SW 1271 (cell line): ENCODE measurements around the gene JDP2.

ENCODE experiments used
- DNase-seq, 2 experiments: peaks; one replicate each; lab custom pipeline; 2025; lab: John Stamatoyannopoulos, UW

Gene JDP2

GRCh38 chr14:75409316-75410205, 18.3 kb upstream of the JDP2 start:
- DNase-seq = no peak

- no peak for DNase-seq
These were observed 16.6 kb upstream of the JDP2 start for GRCh38 chr14:75411214-75411540.

- no peak for DNase-seq
These were observed 14.8 kb upstream of the JDP2 start for GRCh38 chr14:75413013-75413412.

GRCh38 chr14:75417674-75418073, 10.1 kb upstream of the JDP2 start:
- no peak for DNase-seq

GRCh38 chr14:75418850-75419768, 8.7 kb upstream of the JDP2 start:
- DNase-seq = no peak

GRCh38 chr14:75422169-75422568, 5.7 kb upstream of the JDP2 start:
- no peak for DNase-seq

GRCh38 chr14:75424496-75424895, 3.3 kb upstream of the JDP2 start:
- DNase-seq = no peak

GRCh38 chr14:75425446-75425845, 2.4 kb upstream of the JDP2 start:
- DNase-seq = no peak

- no peak for DNase-seq
These were observed 1.3 kb upstream of the JDP2 start for GRCh38 chr14:75426332-75427125.

- no peak for DNase-seq
These were observed 718 bp upstream of the JDP2 start for GRCh38 chr14:75427126-75427481.

- DNase-seq = no peak
These were observed 645 bp downstream of the JDP2 start for GRCh38 chr14:75428230-75429104.

GRCh38 chr14:75429562-75429961, 1.7 kb downstream of the JDP2 start:
- DNase-seq = no peak

GRCh38 chr14:75430116-75430515, 2.3 kb downstream of the JDP2 start:
- no peak for DNase-seq

GRCh38 chr14:75430526-75430925, 2.7 kb downstream of the JDP2 start:
- no peak for DNase-seq

- DNase-seq = no peak
These were observed 3.2 kb downstream of the JDP2 start for GRCh38 chr14:75430976-75431375.

GRCh38 chr14:75431827-75432226, 4.0 kb downstream of the JDP2 start:
- DNase-seq = no peak

- DNase-seq = no peak
These were observed 4.6 kb downstream of the JDP2 start for GRCh38 chr14:75432411-75432810.

GRCh38 chr14:75433631-75434071, 5.8 kb downstream of the JDP2 start:
- DNase-seq = no peak

- DNase-seq = no peak
These were observed 6.5 kb downstream of the JDP2 start for GRCh38 chr14:75434138-75434889.

- no peak for DNase-seq
These were observed 7.0 kb downstream of the JDP2 start for GRCh38 chr14:75434890-75435248.

- DNase-seq = no peak
These were observed 7.7 kb downstream of the JDP2 start for GRCh38 chr14:75435473-75435872.
